Thoracic aorta (tissue), 2 donors: ENCODE data around the gene C22orf23. TPM values are rescaled to one million over a fixed set of nuclear protein-coding genes. Genes with fewer than 3 reads are reported as not detected.

Experiments used
- ATAC-seq: fragments of 150-250 bp; one replicate; pipeline ENCODE4 v1.8.0; 2017; ENCODE audit warnings: low read depth; ENCODE audit not compliant: insufficient number of reproducible peaks, low FRiP score
- DNase-seq: peaks from one replicate; pipeline ENCODE4 v3.0.0-alpha.2; 2020; ENCODE audit warnings: low spot score
- H3K27ac ChIP-seq, 2 donors: fragments of 200-600 bp; sonication (generic); 1 replicate in 1 of 2; 2 replicates in 1 of 2; pipeline ENCODE4 v1.5.1; 2016; ENCODE audit warnings: mild to moderate bottlenecking in 2 of 2, moderate library complexity in 2 of 2
- H3K27me3 ChIP-seq: fragments of 200-600 bp; sonication (generic); replicated peaks from 2 replicates; pipeline ENCODE4 v1.6.0; 2016; ENCODE audit warnings: mild to moderate bottlenecking; ENCODE audit not compliant: insufficient read depth
- H3K36me3 ChIP-seq: fragments of 200-600 bp; sonication (generic); one replicate; pipeline ENCODE4 v1.5.1; 2016
- H3K4me1 ChIP-seq, 2 donors: fragments of 200-600 bp; sonication (generic); 1 replicate in 1 of 2; 2 replicates in 1 of 2; pipeline versions ENCODE4 v1.5.1 to v1.6.0; 2016; ENCODE audit warnings: low read depth in 2 of 2, mild to moderate bottlenecking in 1 of 2; ENCODE audit not compliant: control insufficient read depth in 1 of 2
- H3K4me3 ChIP-seq: fragments of 200-600 bp; sonication (generic); 2 replicates; pipeline ENCODE4 v1.5.1; 2016; ENCODE audit warnings: mild to moderate bottlenecking
- H3K9me3 ChIP-seq: fragments of 200-600 bp; sonication (generic); 2 replicates; pipeline ENCODE4 v1.5.1; 2016
- total RNA-seq, 2 donors: library from RNA; depleted of rRNA; stranded (reverse); fragments of >200 nt; gene quantifications; one replicate each; pipeline versions ENCODE4 v1.1.0 to v1.2.3, GENCODE V29; 2016
- TF ChIP-seq, protein P1 (sequence below): fragments of 200-600 bp; sonication (generic); IDR thresholded peaks from one replicate; pipeline ENCODE4 v1.5.1; 2019; ENCODE audit warnings: antibody characterized with exemption

C22orf23 gene
- total RNA-seq, 2 donors from 2014 or later: not detected

DNA sequence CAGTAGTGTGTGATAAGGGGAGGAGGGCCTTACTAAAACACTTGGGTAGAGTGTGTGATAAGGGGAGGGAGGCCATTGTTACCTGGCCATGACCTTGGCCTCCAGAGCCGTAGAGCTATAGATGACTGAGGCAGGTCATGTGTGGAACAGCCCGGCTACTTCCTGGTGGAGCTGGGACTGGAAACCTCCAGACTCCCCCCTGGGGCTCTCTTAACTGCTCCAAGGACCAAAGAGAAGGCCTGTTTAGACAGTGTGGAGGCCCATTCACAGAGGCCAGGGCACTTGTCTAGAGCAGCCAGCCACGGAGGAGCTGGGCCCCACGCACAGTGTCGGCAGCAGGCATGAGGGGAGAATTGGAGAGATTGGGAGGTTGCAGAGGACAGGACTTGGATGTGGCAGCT, 59.8 kb downstream of the C22orf23 start:
- H3K27ac ChIP-seq: peak overlapping the region; percentile 61 to 76
- DNase-seq: no peak
- H3K36me3 ChIP-seq: peaks cover 7% of the 10 kb centered on the region
- no peaks in the 10 kb centered on the region for H3K27me3 ChIP-seq
- peaks cover 8 to 42% of the 10 kb centered on the region in 2 donors for H3K4me1 ChIP-seq
- no peak for ATAC-seq
- TF ChIP-seq, protein P1, sequence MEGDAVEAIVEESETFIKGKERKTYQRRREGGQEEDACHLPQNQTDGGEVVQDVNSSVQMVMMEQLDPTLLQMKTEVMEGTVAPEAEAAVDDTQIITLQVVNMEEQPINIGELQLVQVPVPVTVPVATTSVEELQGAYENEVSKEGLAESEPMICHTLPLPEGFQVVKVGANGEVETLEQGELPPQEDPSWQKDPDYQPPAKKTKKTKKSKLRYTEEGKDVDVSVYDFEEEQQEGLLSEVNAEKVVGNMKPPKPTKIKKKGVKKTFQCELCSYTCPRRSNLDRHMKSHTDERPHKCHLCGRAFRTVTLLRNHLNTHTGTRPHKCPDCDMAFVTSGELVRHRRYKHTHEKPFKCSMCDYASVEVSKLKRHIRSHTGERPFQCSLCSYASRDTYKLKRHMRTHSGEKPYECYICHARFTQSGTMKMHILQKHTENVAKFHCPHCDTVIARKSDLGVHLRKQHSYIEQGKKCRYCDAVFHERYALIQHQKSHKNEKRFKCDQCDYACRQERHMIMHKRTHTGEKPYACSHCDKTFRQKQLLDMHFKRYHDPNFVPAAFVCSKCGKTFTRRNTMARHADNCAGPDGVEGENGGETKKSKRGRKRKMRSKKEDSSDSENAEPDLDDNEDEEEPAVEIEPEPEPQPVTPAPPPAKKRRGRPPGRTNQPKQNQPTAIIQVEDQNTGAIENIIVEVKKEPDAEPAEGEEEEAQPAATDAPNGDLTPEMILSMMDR: no peak
- no peak overlapping the region for H3K4me3 ChIP-seq
- H3K9me3 ChIP-seq: no peaks in the 10 kb centered on the region

Other genes starting within 250 kb of the C22orf23 start
- 10 to 100 TPM in 1 of 2 donors, 1 to 10 TPM in 1; 3.9 to 42.5 TPM for gene GCAT, start 145.7 kb downstream of the C22orf23 start, total RNA-seq
- not detected for gene GALR3, start 130.2 kb downstream of the C22orf23 start, total RNA-seq
- gene ANKRD54, start 109.3 kb downstream of the C22orf23 start, total RNA-seq: 10 to 100 TPM; 33.0 to 45.1 TPM
- gene EIF3L, start 104.2 kb downstream of the C22orf23 start, total RNA-seq: 100 to 1,000 TPM; 224 to 226 TPM
- gene MICALL1, start 47.3 kb downstream of the C22orf23 start, total RNA-seq: 10 to 100 TPM; 16.8 to 49.3 TPM
- 10 to 100 TPM; 37.9 to 93.1 TPM for gene POLR2F, start 98 bp upstream of the C22orf23 start, total RNA-seq
- under 1 TPM; 0.49 to 0.95 TPM for gene SOX10, start 31.0 kb upstream of the C22orf23 start, total RNA-seq
- gene PICK1, start 103.8 kb upstream of the C22orf23 start, total RNA-seq: 10 to 100 TPM; 33.9 to 56.2 TPM
- 1 to 10 TPM; 1.2 to 1.5 TPM for gene SLC16A8, start 130.6 kb upstream of the C22orf23 start, total RNA-seq
- gene BAIAP2L2, start 157.1 kb upstream of the C22orf23 start, total RNA-seq: 1 to 10 TPM in 1 of 2 donors, not detected in 1; 2.5 TPM
- gene PLA2G6, start 228.2 kb upstream of the C22orf23 start, total RNA-seq: 10 to 100 TPM; 27.4 to 50.4 TPM
- gene MAFF, start 248.4 kb upstream of the C22orf23 start, total RNA-seq: 100 to 1,000 TPM in 1 of 2 donors, 10 to 100 TPM in 1; 97.6 to 111 TPM